ENCODE data around the gene CLEC4E.
A peak's percentile ranks its signal among the peaks of the same experiment; 100 is the strongest.
"Not testable (repeated sequence)": the region's sequence is repeated elsewhere in the genome, so short reads cannot be mapped to it uniquely, and the experiment has no call there.

CLEC4E gene

GRCh38 chr12:8508910-8509841 lies 31.5 kb downstream of the CLEC4E start:
- H3K9me3 Mint-ChIP-seq: no peaks in the 10 kb centered on the region
- no peaks in the 10 kb centered on the region for H3K4me1 Mint-ChIP-seq (ENCODE audit: low read depth)
- H3K4me3 Mint-ChIP-seq: no peak overlapping the region
- no peaks in the 10 kb centered on the region for H3K36me3 Mint-ChIP-seq (ENCODE audit: low read depth)
- H3K27ac Mint-ChIP-seq: no peak overlapping the region
- H3K27me3 Mint-ChIP-seq (ENCODE audit: low read depth): peaks cover 42% of the 10 kb centered on the region
- no peak for DNase-seq (ENCODE audit: low spot score)

- no peaks in the 10 kb centered on the region for H3K9me3 Mint-ChIP-seq
These were observed 32.5 kb downstream of the CLEC4E start for GRCh38 chr12:8508223-8508622.

GRCh38 chr12:8507596-8507995 lies 33.1 kb downstream of the CLEC4E start:
- no peaks in the 10 kb centered on the region for H3K4me1 Mint-ChIP-seq (ENCODE audit: low read depth)
- H3K27me3 Mint-ChIP-seq (ENCODE audit: low read depth): peaks cover 37% of the 10 kb centered on the region
- DNase-seq (ENCODE audit: low spot score): no peak
- no peaks in the 10 kb centered on the region for H3K36me3 Mint-ChIP-seq (ENCODE audit: low read depth)
- no peaks in the 10 kb centered on the region for H3K9me3 Mint-ChIP-seq
- no peak overlapping the region for H3K27ac Mint-ChIP-seq
- no peak overlapping the region for H3K4me3 Mint-ChIP-seq

More at GRCh38 chr12:8508223-8508622, 32.5 kb downstream of the CLEC4E start:
- Mint-ChIP-seq H3K27me3 (ENCODE audit: low read depth) (peaks cover 40% of the 10 kb centered on the region), H3K27ac (no peak overlapping the region), H3K36me3 (ENCODE audit: low read depth) (no peaks in the 10 kb centered on the region), H3K4me3 (no peak overlapping the region), H3K4me1 (ENCODE audit: low read depth) (no peaks in the 10 kb centered on the region)
- DNase-seq (ENCODE audit: low spot score): no peak

GRCh38 chr12:8504351-8504750 lies 36.4 kb downstream of the CLEC4E start:
- no peak for DNase-seq (ENCODE audit: low spot score)
- H3K4me1 Mint-ChIP-seq (ENCODE audit: low read depth): peaks cover 4% of the 10 kb centered on the region

GRCh38 chr12:8501720-8502119 lies 39.0 kb downstream of the CLEC4E start:
- H3K4me3 Mint-ChIP-seq: no peak overlapping the region

More at GRCh38 chr12:8504351-8504750, 36.4 kb downstream of the CLEC4E start:
- peaks cover 33% of the 10 kb centered on the region for H3K27me3 Mint-ChIP-seq (ENCODE audit: low read depth)
- no peaks in the 10 kb centered on the region for H3K36me3 Mint-ChIP-seq (ENCODE audit: low read depth)
- no peak overlapping the region for H3K27ac Mint-ChIP-seq
- H3K4me3 Mint-ChIP-seq: no peak overlapping the region
- no peaks in the 10 kb centered on the region for H3K9me3 Mint-ChIP-seq

GRCh38 chr12:8499616-8500015 lies 41.1 kb downstream of the CLEC4E start:
- no peak overlapping the region for H3K27ac Mint-ChIP-seq
- peaks cover 6% of the 10 kb centered on the region for H3K4me1 Mint-ChIP-seq (ENCODE audit: low read depth)
- no peaks in the 10 kb centered on the region for H3K36me3 Mint-ChIP-seq (ENCODE audit: low read depth)

More at GRCh38 chr12:8501720-8502119, 39.0 kb downstream of the CLEC4E start:
- Mint-ChIP-seq H3K4me1 (ENCODE audit: low read depth) (peaks cover 4% of the 10 kb centered on the region), H3K9me3 (no peaks in the 10 kb centered on the region), H3K36me3 (ENCODE audit: low read depth) (no peaks in the 10 kb centered on the region), H3K27me3 (ENCODE audit: low read depth) (peaks cover 39% of the 10 kb centered on the region), H3K27ac (no peak overlapping the region)
- no peak for DNase-seq (ENCODE audit: low spot score)

GRCh38 chr12:8496074-8496473 lies 44.6 kb downstream of the CLEC4E start:
- H3K36me3 Mint-ChIP-seq (ENCODE audit: low read depth); DNase-seq (ENCODE audit: low spot score); H3K27ac Mint-ChIP-seq; H3K4me3 Mint-ChIP-seq; H3K9me3 Mint-ChIP-seq: not testable (repeated sequence)
- Mint-ChIP-seq H3K27me3 (ENCODE audit: low read depth) (peaks cover 56% of the 10 kb centered on the region), H3K4me1 (ENCODE audit: low read depth) (peaks cover 27% of the 10 kb centered on the region)

More at GRCh38 chr12:8499616-8500015, 41.1 kb downstream of the CLEC4E start:
- H3K4me3 Mint-ChIP-seq: no peak overlapping the region
- peaks cover 39% of the 10 kb centered on the region for H3K27me3 Mint-ChIP-seq (ENCODE audit: low read depth)
- H3K9me3 Mint-ChIP-seq: no peaks in the 10 kb centered on the region
- DNase-seq (ENCODE audit: low spot score): no peak

- H3K36me3 Mint-ChIP-seq (ENCODE audit: low read depth); DNase-seq (ENCODE audit: low spot score); H3K9me3 Mint-ChIP-seq; H3K4me3 Mint-ChIP-seq: not testable (repeated sequence)
- peak overlapping the region; percentile 44 for H3K27ac Mint-ChIP-seq
- H3K27me3 Mint-ChIP-seq (ENCODE audit: low read depth): peaks cover 56% of the 10 kb centered on the region
- peaks cover 27% of the 10 kb centered on the region for H3K4me1 Mint-ChIP-seq (ENCODE audit: low read depth)
These were observed 45.0 kb downstream of the CLEC4E start for GRCh38 chr12:8495671-8496070.

- Mint-ChIP-seq H3K4me3 (peak overlapping the region; percentile 57), H3K27me3 (ENCODE audit: low read depth) (peaks cover 51% of the 10 kb centered on the region), H3K4me1 (ENCODE audit: low read depth) (peaks cover 27% of the 10 kb centered on the region), H3K27ac (peak overlapping the region; percentile 71), H3K9me3 (no peaks in the 10 kb centered on the region), H3K36me3 (ENCODE audit: low read depth) (no peaks in the 10 kb centered on the region)
- DNase-seq (ENCODE audit: low spot score): peak; percentile 64
These were observed 47.6 kb downstream of the CLEC4E start for GRCh38 chr12:8493084-8493483.

- Mint-ChIP-seq H3K36me3 (ENCODE audit: low read depth) (no peaks in the 10 kb centered on the region), H3K27ac (no peak overlapping the region), H3K4me3 (no peak overlapping the region), H3K4me1 (ENCODE audit: low read depth) (peaks cover 27% of the 10 kb centered on the region), H3K9me3 (no peaks in the 10 kb centered on the region), H3K27me3 (ENCODE audit: low read depth) (peaks cover 46% of the 10 kb centered on the region)
- DNase-seq (ENCODE audit: low spot score): no peak
These were observed 48.8 kb downstream of the CLEC4E start for GRCh38 chr12:8491646-8492530.
